Liver (tissue), 9 donors: ENCODE measurements around the gene SURF1. TPM values are rescaled to one million over a fixed set of nuclear protein-coding genes. Genes with fewer than 3 reads are reported as not detected.

Experiments
- DNase-seq: peaks from one replicate; pipeline ENCODE4 v3.0.0-alpha.2; 2017; ENCODE audit warnings: low spot score
- H3K27ac ChIP-seq, 2 donors: one replicate each; pipeline ENCODE4 v1.7.0; 2013; ENCODE audit warnings: inconsistent platforms in 2 of 2, low read length in 2 of 2, control low read depth in 1 of 2, low read depth in 1 of 2, mild to moderate bottlenecking in 1 of 2
- H3K27me3 ChIP-seq, 4 donors: one replicate each; pipeline versions ENCODE4 v1.6.1 to v1.7.0; 2013; ENCODE audit warnings: low read length in 3 of 4, inconsistent platforms in 1 of 4, mild to moderate bottlenecking in 1 of 4, moderate library complexity in 1 of 4; ENCODE audit not compliant: control insufficient read depth in 4 of 4, insufficient read depth in 4 of 4
- H3K36me3 ChIP-seq, 4 donors: one replicate each; pipeline versions ENCODE4 v1.6.1 to v1.7.0; 2013; ENCODE audit warnings: low read length in 3 of 4, mild to moderate bottlenecking in 3 of 4, low read depth in 1 of 4, moderate library complexity in 1 of 4; ENCODE audit not compliant: control insufficient read depth in 4 of 4, insufficient read depth in 3 of 4
- H3K4me1 ChIP-seq, 4 donors: one replicate each; pipeline versions ENCODE4 v1.6.1 to v1.7.0; 2013; ENCODE audit warnings: low read length in 3 of 4, mild to moderate bottlenecking in 3 of 4, moderate library complexity in 1 of 4; ENCODE audit not compliant: control insufficient read depth in 4 of 4, insufficient read depth in 4 of 4
- H3K4me3 ChIP-seq, 3 donors: one replicate each; pipeline versions ENCODE4 v1.6.1 to v1.7.0; 2013; ENCODE audit warnings: low read length in 3 of 3, control low read depth in 1 of 3, low read depth in 1 of 3, mild to moderate bottlenecking in 1 of 3
- H3K9ac ChIP-seq, 2 donors: one replicate each; pipeline ENCODE4 v1.7.0; 2013; ENCODE audit warnings: low read length in 2 of 2, mild to moderate bottlenecking in 2 of 2, moderate library complexity in 2 of 2, control low read depth in 1 of 2, low read depth in 1 of 2
- H3K9me3 ChIP-seq, 4 donors: one replicate each; pipeline versions ENCODE4 v1.6.1 to v1.7.0; 2013; ENCODE audit warnings: low read length in 3 of 4; ENCODE audit not compliant: control insufficient read depth in 4 of 4
- EGR1 ChIP-seq, 2 donors: IDR thresholded peaks; 2 replicates each; pipeline ENCODE4 v1.6.1; 2016 to 2018; ENCODE audit warnings: antibody characterized with exemption in 2 of 2, low read depth in 2 of 2
- FOXA1 ChIP-seq: IDR thresholded peaks from 2 replicates; pipeline ENCODE4 v1.6.1; 2016; ENCODE audit warnings: antibody characterized with exemption
- FOXA2 ChIP-seq: IDR thresholded peaks from 2 replicates; pipeline ENCODE4 v1.6.1; 2016; ENCODE audit warnings: antibody characterized with exemption
- HNF4A ChIP-seq, 2 donors: conservative IDR thresholded peaks; 2 replicates each; pipeline ENCODE4 v1.6.1; 2016; ENCODE audit warnings: antibody characterized with exemption in 2 of 2, mild to moderate bottlenecking in 2 of 2
- HNF4G ChIP-seq: IDR thresholded peaks from 2 replicates; pipeline ENCODE4 v1.6.1; 2016; ENCODE audit warnings: antibody characterized with exemption
- RXRA ChIP-seq, 2 donors: IDR thresholded peaks; 2 replicates each; pipeline ENCODE4 v1.6.1; 2017 to 2018; ENCODE audit warnings: antibody characterized with exemption in 2 of 2, mild to moderate bottlenecking in 1 of 2
- SP1 ChIP-seq: IDR thresholded peaks from 2 replicates; pipeline ENCODE4 v1.6.1; 2018; ENCODE audit warnings: antibody characterized with exemption, mild to moderate bottlenecking
- TAF1 ChIP-seq: conservative IDR thresholded peaks from 2 replicates; pipeline ENCODE4 v1.6.1; 2016; ENCODE audit warnings: antibody characterized with exemption, mild to moderate bottlenecking
- YY1 ChIP-seq: IDR thresholded peaks from 2 replicates; pipeline ENCODE4 v1.6.1; 2016; ENCODE audit warnings: antibody characterized with exemption, mild to moderate bottlenecking
- WGBS: extraction: QIAGEN DNeasy Blood & Tissue Kit; methylation state at CpG from one replicate; pipeline ENCODE4 v1.1.7; 2013; 5-methylcytosine and 5-hydroxymethylcytosine counted together
- polyA plus RNA-seq, 2 donors: library from polyadenylated mRNA; stranded (reverse) in 1 of 2; unstranded in 1 of 2; fragments of 200-250 nt in 1 of 2; fragments of >200 nt in 1 of 2; fragmentation: Nextera tagmentation in 1 of 2; extraction: Ambion mirVana in 1 of 2; gene quantifications; one replicate each; pipeline versions ENCODE4 v1.2.1 to v1.2.3, GENCODE V29; 2013 to 2015
- total RNA-seq, 2 donors: library from RNA; depleted of rRNA; stranded (reverse); fragments of >200 nt; gene quantifications; one replicate each; pipeline ENCODE4 v1.2.3, GENCODE V29; 2014
- TF ChIP-seq, protein P1 (sequence below): fragments of 150-350 bp; IDR thresholded peaks from 2 replicates; pipeline ENCODE4 v1.5.1; 2017; ENCODE audit warnings: improper control_type of control experiment, low read depth, low read length; ENCODE audit not compliant: missing input control
- TF ChIP-seq, protein P2 (sequence below): IDR thresholded peaks from 2 replicates; pipeline ENCODE4 v1.6.1; 2016; ENCODE audit warnings: antibody characterized with exemption
- TF ChIP-seq, protein P3 (sequence below): IDR thresholded peaks from 2 replicates; pipeline ENCODE4 v1.6.1; 2016; ENCODE audit warnings: antibody characterized with exemption, mild to moderate bottlenecking
- TF ChIP-seq, protein P4 (sequence below): IDR thresholded peaks from 2 replicates; pipeline ENCODE4 v1.6.1; 2016; ENCODE audit warnings: antibody characterized with exemption
- TF ChIP-seq, protein P5 (sequence below): IDR thresholded peaks from 2 replicates; pipeline ENCODE4 v1.6.1; 2016; ENCODE audit warnings: antibody characterized with exemption
- donor health status: healthy.
- donor health status: healthy.
- donor health status: healthy.
- donor health status: healthy.
- donor health status: healthy.

Gene SURF1
- total and polyA plus RNA-seq, 4 donors, result 20.7 to 106 (median 50.5) TPM

DNA sequence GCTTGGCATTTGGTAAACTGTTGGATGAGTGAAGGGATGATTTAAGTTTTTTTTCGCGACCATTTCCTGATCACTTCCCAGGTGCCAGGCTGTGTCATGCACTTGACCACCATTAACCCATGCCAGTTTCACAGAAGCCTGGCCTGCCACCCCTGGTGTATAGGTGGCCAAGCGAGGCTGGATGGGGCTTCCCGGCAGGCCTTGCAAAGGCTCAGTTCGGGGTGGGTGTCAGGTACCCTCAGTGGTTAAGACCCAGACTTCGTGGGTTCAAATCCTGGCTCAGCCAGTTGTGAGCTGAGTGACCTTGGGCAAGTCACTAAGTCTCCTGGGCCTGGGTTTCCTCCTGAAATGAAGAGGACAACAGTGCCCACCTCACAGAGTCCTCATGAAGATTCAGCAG lies 10.7 kb downstream of the SURF1 start:
- WGBS, result 96% methylated on average over 6 of the region's 6 CpGs
- Histone ChIP-seq H3K9ac (no peak overlapping the region), H3K27ac (no peak overlapping the region), H3K4me3 (no peak overlapping the region), H3K27me3 (no peaks in the 10 kb centered on the region), H3K36me3 (peaks cover 0 to 44% (median 14%) of the 10 kb centered on the region in 4 donors), H3K4me1 (peaks cover 4 to 25% (median 14%) of the 10 kb centered on the region in 4 donors), H3K9me3 (no peaks in the 10 kb centered on the region)
- TF ChIP-seq HNF4G, result no peak
- TF ChIP-seq, protein P1, sequence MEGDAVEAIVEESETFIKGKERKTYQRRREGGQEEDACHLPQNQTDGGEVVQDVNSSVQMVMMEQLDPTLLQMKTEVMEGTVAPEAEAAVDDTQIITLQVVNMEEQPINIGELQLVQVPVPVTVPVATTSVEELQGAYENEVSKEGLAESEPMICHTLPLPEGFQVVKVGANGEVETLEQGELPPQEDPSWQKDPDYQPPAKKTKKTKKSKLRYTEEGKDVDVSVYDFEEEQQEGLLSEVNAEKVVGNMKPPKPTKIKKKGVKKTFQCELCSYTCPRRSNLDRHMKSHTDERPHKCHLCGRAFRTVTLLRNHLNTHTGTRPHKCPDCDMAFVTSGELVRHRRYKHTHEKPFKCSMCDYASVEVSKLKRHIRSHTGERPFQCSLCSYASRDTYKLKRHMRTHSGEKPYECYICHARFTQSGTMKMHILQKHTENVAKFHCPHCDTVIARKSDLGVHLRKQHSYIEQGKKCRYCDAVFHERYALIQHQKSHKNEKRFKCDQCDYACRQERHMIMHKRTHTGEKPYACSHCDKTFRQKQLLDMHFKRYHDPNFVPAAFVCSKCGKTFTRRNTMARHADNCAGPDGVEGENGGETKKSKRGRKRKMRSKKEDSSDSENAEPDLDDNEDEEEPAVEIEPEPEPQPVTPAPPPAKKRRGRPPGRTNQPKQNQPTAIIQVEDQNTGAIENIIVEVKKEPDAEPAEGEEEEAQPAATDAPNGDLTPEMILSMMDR, result no peak
- no peak for TF ChIP-seq SP1
- DNase-seq, result no peak

DNA sequence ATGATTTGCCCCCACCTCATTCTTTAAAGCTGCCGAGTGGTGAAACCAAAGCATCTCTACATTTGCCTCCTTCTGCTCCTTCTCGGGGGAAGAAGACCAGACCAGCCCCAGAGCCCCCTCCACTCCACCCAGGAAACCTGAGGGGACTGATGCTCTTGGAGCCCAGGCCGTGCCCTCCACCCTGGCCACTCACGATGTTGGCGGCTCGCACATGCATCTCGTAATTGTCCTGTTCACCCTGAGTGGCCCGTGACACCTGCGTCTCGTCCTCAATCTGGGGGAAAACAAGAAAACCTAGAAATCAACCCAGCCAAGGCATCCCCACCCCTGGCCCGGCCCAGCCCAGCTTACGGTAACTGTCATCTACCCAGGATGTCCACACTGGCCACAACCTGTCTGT lies 11.3 kb downstream of the SURF1 start:
- H3K4me3 ChIP-seq, result no peak overlapping the region
- 97% methylated on average over 12 of the region's 12 CpGs for WGBS
- H3K9me3 ChIP-seq, result no peaks in the 10 kb centered on the region
- no peaks in the 10 kb centered on the region for H3K27me3 ChIP-seq
- H3K9ac ChIP-seq, result no peak overlapping the region
- no peak overlapping the region for H3K27ac ChIP-seq
- DNase-seq, result no peak
- TF ChIP-seq, protein P2, sequence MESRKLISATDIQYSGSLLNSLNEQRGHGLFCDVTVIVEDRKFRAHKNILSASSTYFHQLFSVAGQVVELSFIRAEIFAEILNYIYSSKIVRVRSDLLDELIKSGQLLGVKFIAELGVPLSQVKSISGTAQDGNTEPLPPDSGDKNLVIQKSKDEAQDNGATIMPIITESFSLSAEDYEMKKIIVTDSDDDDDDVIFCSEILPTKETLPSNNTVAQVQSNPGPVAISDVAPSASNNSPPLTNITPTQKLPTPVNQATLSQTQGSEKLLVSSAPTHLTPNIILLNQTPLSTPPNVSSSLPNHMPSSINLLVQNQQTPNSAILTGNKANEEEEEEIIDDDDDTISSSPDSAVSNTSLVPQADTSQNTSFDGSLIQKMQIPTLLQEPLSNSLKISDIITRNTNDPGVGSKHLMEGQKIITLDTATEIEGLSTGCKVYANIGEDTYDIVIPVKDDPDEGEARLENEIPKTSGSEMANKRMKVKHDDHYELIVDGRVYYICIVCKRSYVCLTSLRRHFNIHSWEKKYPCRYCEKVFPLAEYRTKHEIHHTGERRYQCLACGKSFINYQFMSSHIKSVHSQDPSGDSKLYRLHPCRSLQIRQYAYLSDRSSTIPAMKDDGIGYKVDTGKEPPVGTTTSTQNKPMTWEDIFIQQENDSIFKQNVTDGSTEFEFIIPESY, result no peak
- no peak for TF ChIP-seq EGR1 (IDR thresholded peaks at IDR 0.05; ENCODE audit: low read depth in 2 of 2)
- TF ChIP-seq, protein P3, sequence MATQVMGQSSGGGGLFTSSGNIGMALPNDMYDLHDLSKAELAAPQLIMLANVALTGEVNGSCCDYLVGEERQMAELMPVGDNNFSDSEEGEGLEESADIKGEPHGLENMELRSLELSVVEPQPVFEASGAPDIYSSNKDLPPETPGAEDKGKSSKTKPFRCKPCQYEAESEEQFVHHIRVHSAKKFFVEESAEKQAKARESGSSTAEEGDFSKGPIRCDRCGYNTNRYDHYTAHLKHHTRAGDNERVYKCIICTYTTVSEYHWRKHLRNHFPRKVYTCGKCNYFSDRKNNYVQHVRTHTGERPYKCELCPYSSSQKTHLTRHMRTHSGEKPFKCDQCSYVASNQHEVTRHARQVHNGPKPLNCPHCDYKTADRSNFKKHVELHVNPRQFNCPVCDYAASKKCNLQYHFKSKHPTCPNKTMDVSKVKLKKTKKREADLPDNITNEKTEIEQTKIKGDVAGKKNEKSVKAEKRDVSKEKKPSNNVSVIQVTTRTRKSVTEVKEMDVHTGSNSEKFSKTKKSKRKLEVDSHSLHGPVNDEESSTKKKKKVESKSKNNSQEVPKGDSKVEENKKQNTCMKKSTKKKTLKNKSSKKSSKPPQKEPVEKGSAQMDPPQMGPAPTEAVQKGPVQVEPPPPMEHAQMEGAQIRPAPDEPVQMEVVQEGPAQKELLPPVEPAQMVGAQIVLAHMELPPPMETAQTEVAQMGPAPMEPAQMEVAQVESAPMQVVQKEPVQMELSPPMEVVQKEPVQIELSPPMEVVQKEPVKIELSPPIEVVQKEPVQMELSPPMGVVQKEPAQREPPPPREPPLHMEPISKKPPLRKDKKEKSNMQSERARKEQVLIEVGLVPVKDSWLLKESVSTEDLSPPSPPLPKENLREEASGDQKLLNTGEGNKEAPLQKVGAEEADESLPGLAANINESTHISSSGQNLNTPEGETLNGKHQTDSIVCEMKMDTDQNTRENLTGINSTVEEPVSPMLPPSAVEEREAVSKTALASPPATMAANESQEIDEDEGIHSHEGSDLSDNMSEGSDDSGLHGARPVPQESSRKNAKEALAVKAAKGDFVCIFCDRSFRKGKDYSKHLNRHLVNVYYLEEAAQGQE, result no peak
- no peak for TF ChIP-seq YY1
- TF ChIP-seq, protein P4, sequence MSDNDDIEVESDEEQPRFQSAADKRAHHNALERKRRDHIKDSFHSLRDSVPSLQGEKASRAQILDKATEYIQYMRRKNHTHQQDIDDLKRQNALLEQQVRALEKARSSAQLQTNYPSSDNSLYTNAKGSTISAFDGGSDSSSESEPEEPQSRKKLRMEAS, result no peak
- TF ChIP-seq HNF4G, result no peak
- no peak for TF ChIP-seq SP1
- TF ChIP-seq FOXA1, result no peak
- TF ChIP-seq, protein P1, result no peak
- TF ChIP-seq HNF4A (conservative IDR thresholded peaks at IDR 0.05), result no peak
- TF ChIP-seq, protein P5, sequence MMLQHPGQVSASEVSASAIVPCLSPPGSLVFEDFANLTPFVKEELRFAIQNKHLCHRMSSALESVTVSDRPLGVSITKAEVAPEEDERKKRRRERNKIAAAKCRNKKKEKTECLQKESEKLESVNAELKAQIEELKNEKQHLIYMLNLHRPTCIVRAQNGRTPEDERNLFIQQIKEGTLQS, result no peak
- TF ChIP-seq FOXA2, result no peak
- TF ChIP-seq RXRA (IDR thresholded peaks at IDR 0.05), result no peak
- no peak for TF ChIP-seq TAF1
- H3K36me3 ChIP-seq, result peaks cover 0 to 42% (median 9%) of the 10 kb centered on the region in 4 donors
- peaks cover 4 to 25% (median 14%) of the 10 kb centered on the region in 4 donors for H3K4me1 ChIP-seq
